ENCODE results near the gene AJAP1.

Gene AJAP1

GRCh38 chr1:4637616-4638344 lies 16.6 kb upstream of the AJAP1 start:
- DNase-seq (ENCODE audit: low read depth) = no peak
- H3K4me3 ChIP-seq (ENCODE audit: low read length) = no peak overlapping the region
- no peak for TF ChIP-seq CTCF (IDR thresholded peaks at IDR 0.05; ENCODE audit: insufficient read depth, low read depth, low read length, missing control alignments)

- DNase-seq (ENCODE audit: low read depth) = no peak
- H3K4me3 ChIP-seq (ENCODE audit: low read length) = no peak overlapping the region
- no peak for TF ChIP-seq CTCF (IDR thresholded peaks at IDR 0.05; ENCODE audit: insufficient read depth, low read depth, low read length, missing control alignments)
These were observed 16.1 kb upstream of the AJAP1 start for GRCh38 chr1:4638345-4638729.

- no peak for DNase-seq (ENCODE audit: low read depth)
- no peak for TF ChIP-seq CTCF (IDR thresholded peaks at IDR 0.05; ENCODE audit: insufficient read depth, low read depth, low read length, missing control alignments)
These were observed 13.5 kb upstream of the AJAP1 start for GRCh38 chr1:4640931-4641330.

GRCh38 chr1:4647391-4647790 lies 7.0 kb upstream of the AJAP1 start:
- TF ChIP-seq CTCF (IDR thresholded peaks at IDR 0.05; ENCODE audit: insufficient read depth, low read depth, low read length, missing control alignments) = no peak
- no peak overlapping the region for H3K4me3 ChIP-seq (ENCODE audit: low read length)
- DNase-seq (ENCODE audit: low read depth) = no peak

More at GRCh38 chr1:4640931-4641330, 13.5 kb upstream of the AJAP1 start:
- H3K4me3 ChIP-seq (ENCODE audit: low read length) = no peak overlapping the region

- DNase-seq (ENCODE audit: low read depth) = no peak
- H3K4me3 ChIP-seq (ENCODE audit: low read length) = no peak overlapping the region
- no peak for TF ChIP-seq CTCF (IDR thresholded peaks at IDR 0.05; ENCODE audit: insufficient read depth, low read depth, low read length, missing control alignments)
These were observed 5.8 kb upstream of the AJAP1 start for GRCh38 chr1:4648657-4649056.

GRCh38 chr1:4650481-4650880 lies 3.9 kb upstream of the AJAP1 start:
- peak; percentile 63 for DNase-seq (ENCODE audit: low read depth)
- no peak overlapping the region for H3K4me3 ChIP-seq (ENCODE audit: low read length)
- no peak for TF ChIP-seq CTCF (IDR thresholded peaks at IDR 0.05; ENCODE audit: insufficient read depth, low read depth, low read length, missing control alignments)

- no peak for DNase-seq (ENCODE audit: low read depth)
- no peak overlapping the region for H3K4me3 ChIP-seq (ENCODE audit: low read length)
- TF ChIP-seq CTCF (IDR thresholded peaks at IDR 0.05; ENCODE audit: insufficient read depth, low read depth, low read length, missing control alignments) = no peak
These were observed 3.4 kb upstream of the AJAP1 start for GRCh38 chr1:4650981-4651380.

Measured in epithelial cell of esophagus (primary cell).